Activated CD4-positive, alpha-beta T cell treated with anti-CD3 and anti-CD28 coated beads for 4 hours (primary cell): Measurements from ENCODE around the gene VPS50.
"Not testable (repeated sequence)": the region's sequence is repeated elsewhere in the genome, so short reads cannot be mapped to it uniquely, and the experiment has no call there.

Source experiments
- DNase-seq, 2 donors: peaks; one replicate each; pipeline ENCODE4 v3.0.0-alpha.2; 2020

The VPS50 gene

GRCh38 chr7:93337052-93337451 is 104.9 kb downstream of the VPS50 start:
- DNase-seq = no peak

DNA sequence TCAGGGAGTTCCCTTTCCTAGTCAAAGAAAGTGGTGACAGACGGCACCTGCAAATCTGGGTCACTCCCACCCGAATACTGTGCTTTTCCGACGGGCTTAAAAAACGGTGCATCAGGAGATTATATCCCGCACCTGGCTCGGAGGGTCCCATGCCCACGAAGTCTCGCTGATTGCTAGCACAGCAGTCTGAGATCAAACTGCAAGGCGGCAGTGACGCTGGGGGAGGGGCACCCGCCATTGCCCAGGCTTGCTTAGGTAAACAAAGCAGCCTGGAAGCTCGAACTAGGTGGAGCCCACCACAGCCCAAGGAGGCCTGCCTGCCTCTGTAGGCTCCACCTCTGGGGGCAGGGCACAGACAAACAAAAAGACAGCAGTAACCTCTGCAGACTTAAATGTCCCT is 110.0 kb downstream of the VPS50 start:
- DNase-seq = not testable (repeated sequence)

- no peak for DNase-seq
Measured at GRCh38 chr7:93350338-93350737, 118.2 kb downstream of the VPS50 start.

DNA sequence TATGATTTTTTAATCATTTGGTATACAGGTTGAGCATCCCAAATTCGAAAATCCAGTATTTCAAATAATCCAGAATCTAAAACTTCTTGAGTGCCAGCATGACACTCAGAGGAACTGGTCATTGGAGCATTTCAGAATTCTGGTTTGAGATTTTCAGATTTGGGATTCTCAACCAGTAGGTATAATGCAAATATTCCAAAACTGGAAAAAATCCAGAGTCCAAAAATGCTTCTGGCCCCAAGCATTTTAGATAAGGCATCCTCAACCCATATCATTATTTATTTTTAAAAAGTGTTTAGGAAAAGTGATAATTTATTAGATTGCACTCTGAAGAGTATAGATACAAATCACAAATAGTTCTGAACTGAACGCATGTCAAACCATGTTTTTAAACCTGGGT is 120.7 kb downstream of the VPS50 start:
- DNase-seq = no peak

- DNase-seq = no peak
Measured at GRCh38 chr7:93354815-93355214, 122.6 kb downstream of the VPS50 start.

DNA sequence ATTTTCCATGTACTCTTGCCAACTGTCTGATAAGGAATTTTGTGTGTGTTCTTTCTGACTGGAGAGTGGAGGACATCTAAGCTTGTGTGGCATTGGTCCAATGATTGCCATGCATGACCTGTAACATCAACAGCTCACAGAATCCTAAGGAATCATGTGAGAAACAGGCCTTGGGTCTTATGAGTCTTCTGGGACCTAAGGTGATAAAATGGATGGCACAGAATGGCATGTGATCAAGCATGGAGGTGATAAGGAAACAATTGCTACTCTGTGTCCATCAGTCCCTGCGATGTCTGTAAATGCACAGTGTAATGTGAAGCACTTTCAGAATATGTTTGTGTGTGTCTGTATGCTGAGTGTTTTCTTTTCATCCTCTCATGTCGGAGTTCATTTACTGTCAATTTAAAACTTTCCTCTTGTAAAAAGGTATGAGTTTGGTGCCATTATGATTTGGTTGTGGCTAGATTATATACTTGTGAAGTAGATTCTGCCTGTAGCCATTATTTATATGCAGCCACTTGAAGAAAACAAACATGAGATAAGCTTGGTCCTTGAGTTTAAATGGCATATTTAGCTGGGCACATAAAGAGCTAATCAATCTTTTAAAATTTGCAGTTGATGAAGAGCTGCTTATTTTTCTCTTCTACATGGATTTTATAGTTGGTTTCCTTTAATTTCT is 127.5 kb downstream of the VPS50 start:
- DNase-seq = no peak

DNA sequence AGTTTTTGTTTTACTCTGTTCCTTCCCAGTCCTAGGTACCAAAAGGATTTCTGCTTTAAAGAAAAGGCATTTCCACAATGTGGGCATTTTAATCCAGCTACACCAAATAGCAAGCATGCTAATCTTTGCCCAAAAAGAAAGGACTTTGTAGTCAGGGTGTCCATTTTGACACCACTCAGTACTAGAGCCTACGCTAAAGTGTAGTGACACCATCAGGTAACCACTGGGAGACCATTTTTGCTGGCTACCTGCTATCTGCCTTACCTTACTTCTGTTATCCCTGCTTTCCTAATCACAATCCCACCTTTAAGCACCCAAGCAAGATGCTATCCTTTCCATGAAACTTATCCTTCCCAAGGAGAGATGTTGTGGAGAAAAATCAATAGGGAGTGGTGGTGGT is 129.7 kb downstream of the VPS50 start:
- DNase-seq = no peak

DNA sequence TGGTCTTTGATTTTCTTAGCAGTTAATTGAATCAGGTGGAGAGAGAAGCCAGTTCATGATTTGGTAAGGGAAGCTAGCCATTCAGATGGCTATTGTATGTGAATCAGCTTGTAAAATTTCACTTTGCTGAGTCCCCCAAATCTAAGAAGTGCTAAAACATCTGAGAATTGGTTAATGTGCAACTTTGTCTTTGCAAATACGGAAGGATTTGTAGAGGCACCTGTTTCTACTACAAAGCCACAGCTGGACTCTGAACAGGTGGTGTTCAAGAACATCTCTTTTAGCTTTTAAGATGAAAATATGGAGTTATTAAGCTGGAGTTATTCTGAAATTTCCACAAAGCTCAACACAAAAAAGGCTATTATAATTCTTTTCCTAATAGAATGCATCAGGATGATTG is 132.6 kb downstream of the VPS50 start:
- DNase-seq = no peak

- no peak for DNase-seq
Measured at GRCh38 chr7:93365341-93365740, 133.2 kb downstream of the VPS50 start.

- no peak for DNase-seq
Measured at GRCh38 chr7:93366816-93367215, 134.7 kb downstream of the VPS50 start.

- DNase-seq = no peak
Measured at GRCh38 chr7:93367254-93367653, 135.1 kb downstream of the VPS50 start.

DNA sequence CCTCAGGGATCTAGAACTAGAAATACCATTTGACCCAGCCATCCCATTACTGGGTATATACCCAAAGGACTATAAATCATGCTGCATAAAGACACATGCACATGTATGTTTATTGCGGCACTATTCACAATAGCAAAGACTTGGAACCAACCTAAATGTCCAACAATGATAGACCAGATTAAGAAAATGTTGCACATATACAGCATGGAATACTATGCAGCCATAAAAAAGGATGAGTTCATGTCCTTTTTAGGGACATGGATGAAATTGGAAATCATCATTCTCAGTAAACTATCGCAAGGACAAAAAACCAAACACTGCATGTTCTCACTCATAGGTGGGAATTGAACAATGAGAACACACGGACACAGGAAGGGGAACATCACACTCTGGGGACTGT is 138.8 kb downstream of the VPS50 start:
- DNase-seq = not testable (repeated sequence)

- DNase-seq = no peak
Measured at GRCh38 chr7:93373537-93373936, 141.4 kb downstream of the VPS50 start.

- no peak for DNase-seq
Measured at GRCh38 chr7:93374345-93374940, 142.3 kb downstream of the VPS50 start.

- no peak for DNase-seq
Measured at GRCh38 chr7:93375603-93376002, 143.4 kb downstream of the VPS50 start.

- DNase-seq = no peak
Measured at GRCh38 chr7:93378131-93378760, 146.1 kb downstream of the VPS50 start.

- DNase-seq = no peak
Measured at GRCh38 chr7:93382362-93382761, 150.2 kb downstream of the VPS50 start.

DNA sequence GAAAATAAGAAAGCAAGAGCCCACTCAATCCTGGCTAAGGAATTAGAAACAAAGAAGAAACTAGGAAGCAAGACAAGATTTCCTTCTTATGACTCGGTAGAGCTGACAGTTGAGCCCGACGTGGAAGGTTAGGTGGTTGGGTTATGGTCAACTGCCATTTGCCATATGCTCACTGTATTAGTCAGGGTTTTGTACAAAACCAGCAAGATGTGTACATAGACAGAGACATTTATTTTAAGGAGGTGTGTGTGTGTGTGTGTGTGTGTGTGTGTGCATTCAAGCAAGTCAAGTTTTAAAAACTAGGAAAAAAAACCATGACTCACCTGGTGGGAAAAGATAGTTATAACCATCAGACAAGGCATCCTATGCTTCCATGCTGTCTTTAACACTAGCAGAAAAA is 158.5 kb downstream of the VPS50 start:
- DNase-seq = no peak

DNA sequence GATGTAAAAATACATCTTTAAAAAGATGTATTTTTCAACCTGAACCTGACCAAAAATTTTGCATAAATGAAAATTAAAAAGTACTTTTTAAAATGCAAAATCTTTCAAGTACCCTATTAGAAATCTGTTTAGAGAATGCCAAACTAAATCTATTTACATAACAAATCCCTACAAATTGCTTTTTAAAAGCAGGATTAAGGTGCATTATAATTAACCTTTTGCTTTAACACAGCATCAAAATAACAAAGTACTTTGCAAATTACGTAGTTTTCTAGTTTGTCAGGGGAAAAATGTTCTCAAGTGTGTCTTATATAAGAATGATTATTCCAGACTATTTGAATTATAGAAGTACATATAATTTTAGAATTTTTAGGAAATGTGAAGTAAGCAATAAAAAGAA is 160.8 kb downstream of the VPS50 start:
- DNase-seq = no peak

GRCh38 chr7:93399642-93400041 is 167.5 kb downstream of the VPS50 start:
- no peak for DNase-seq

DNA sequence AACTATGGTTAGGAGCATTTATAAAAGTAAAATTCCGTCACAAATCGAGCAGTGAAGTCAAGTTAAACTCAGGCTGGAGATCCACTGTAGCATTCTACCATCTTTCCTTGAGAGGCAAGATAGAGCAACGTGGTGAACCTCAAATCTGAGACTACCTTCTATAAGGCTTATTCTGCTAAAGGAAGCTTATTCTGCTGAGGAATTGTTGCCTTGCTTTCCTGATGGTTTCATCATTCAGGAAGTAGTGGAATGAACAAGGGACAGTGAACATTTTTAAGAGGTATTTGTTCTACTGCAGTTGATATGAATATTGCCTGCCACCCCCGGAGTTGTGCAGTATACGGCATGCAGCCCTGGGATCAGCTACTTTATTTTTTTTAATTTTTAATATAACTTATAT is 170.8 kb downstream of the VPS50 start:
- no peak for DNase-seq

GRCh38 chr7:93407239-93407638 is 175.1 kb downstream of the VPS50 start:
- no peak for DNase-seq

- DNase-seq = no peak
Measured at GRCh38 chr7:93409324-93409723, 177.2 kb downstream of the VPS50 start.
